Fibroblast of lung (primary cell): ENCODE results near the gene HRH1.

Experiments used
- CTCF ChIP-seq, 2 donors: IDR thresholded peaks in 1 of 2; conservative IDR thresholded peaks in 1 of 2; 1 replicate in 1 of 2; 2 replicates in 1 of 2; pipeline ENCODE4 v1.5.1; 2011 to 2012; ENCODE audit warnings: low read length in 2 of 2, control low read depth in 1 of 2, inconsistent platforms in 1 of 2, low read depth in 1 of 2, mild to moderate bottlenecking in 1 of 2
- EZH2 ChIP-seq: IDR thresholded peaks from 2 replicates; pipeline ENCODE4 v1.5.1; 2012; ENCODE audit warnings: low read length, control low read depth, mild to moderate bottlenecking; ENCODE audit errors: missing control alignments

- TF ChIP-seq CTCF (conservative IDR thresholded peaks at IDR 0.05 in 1 of 2, IDR thresholded peaks at IDR 0.05 in 1 of 2; ENCODE audit: low read depth in 1 of 2, low read length in 2 of 2) (no peak), EZH2 (no peak)
Measured at GRCh38 chr3:11276901-11277300, 122.6 kb downstream of the HRH1 start.
